Measurements from ENCODE around the gene SLC6A8. TPM values are rescaled to one million over a fixed set of nuclear protein-coding genes. Genes with fewer than 3 reads are reported as not detected.
A peak's percentile ranks its signal among the peaks of the same experiment; 100 is the strongest.
"Not testable (repeated sequence)": the region's sequence is repeated elsewhere in the genome, so short reads cannot be mapped to it uniquely, and the experiment has no call there.

Gene SLC6A8
- total RNA-seq, 4 donors from 2014 or later = 26.1 to 74.1 (median 45.2) TPM

DNA sequence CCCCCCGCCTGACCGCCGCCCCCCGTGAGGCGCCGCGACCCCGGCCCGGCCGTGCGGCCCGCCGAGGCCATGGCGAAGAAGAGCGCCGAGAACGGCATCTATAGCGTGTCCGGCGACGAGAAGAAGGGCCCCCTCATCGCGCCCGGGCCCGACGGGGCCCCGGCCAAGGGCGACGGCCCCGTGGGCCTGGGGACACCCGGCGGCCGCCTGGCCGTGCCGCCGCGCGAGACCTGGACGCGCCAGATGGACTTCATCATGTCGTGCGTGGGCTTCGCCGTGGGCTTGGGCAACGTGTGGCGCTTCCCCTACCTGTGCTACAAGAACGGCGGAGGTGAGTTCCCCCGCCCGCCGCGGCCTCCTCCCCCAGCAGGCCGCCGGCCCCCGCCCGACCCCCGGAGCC lies 780 bp downstream of the SLC6A8 start:
- H3K27ac ChIP-seq = peak overlapping the region; percentile 60

DNA sequence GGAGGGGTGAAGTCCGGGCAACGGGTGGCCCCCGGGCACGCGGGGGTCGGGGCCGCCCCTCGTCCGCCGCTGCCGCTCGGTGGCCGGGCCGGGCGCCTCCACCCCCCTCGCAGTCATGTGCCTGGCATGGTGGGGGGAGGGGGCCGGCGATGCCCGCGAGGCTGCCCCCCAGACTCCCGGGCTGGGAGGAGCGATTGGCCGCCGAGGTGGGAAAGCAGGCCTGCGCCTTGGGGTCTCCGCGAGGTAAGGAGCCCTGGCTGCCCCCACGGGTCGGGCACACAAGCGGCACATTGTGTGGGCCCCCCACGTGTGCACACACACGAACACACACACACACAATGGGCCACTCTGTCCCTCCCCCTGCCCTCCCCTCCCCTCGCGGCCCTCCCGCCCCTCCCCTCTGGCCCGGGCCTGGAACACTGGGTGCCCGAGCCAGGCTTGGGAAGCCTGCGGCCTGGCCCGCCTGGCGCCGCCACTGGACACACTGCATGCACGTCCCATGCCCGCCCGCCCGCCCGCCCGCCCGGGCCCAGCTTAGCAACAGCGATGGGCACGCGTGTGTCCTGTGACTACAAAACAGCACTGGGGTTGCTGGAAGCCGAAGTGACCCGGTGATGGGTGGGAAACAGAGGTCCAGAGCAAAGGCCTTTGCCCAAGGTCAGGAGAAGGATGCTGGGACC lies 1.3 kb downstream of the SLC6A8 start:
- Histone ChIP-seq H3K27ac (peak overlapping the region; percentile 60), H3K36me3 (no peaks in the 10 kb centered on the region), H3K9me3 (no peaks in the 10 kb centered on the region), H3K4me3 (peak overlapping the region; percentile 50), H3K27me3 (no peaks in the 10 kb centered on the region), H3K4me1 (peaks cover 20% of the 10 kb centered on the region)
- TF ChIP-seq EP300 (IDR thresholded peaks at IDR 0.05) (no peak), CTCF (IDR thresholded peaks at IDR 0.05) (no peak), POLR2AphosphoS5 (IDR thresholded peaks at IDR 0.05) (no peak), POLR2A (IDR thresholded peaks at IDR 0.05) (no peak)
- DNase-seq (ENCODE audit: low spot score in 2 of 2) = no peak
- WGBS = 80% methylated on average over 1 of the region's 53 CpGs

More for the DNA sequence above, 780 bp downstream of the SLC6A8 start:
- peak overlapping the region; percentile 50 for H3K4me3 ChIP-seq
- H3K27me3 ChIP-seq = no peaks in the 10 kb centered on the region
- DNase-seq (ENCODE audit: low spot score in 2 of 2) = no peak
- TF ChIP-seq POLR2AphosphoS5 (IDR thresholded peaks at IDR 0.05) = no peak
- TF ChIP-seq CTCF (IDR thresholded peaks at IDR 0.05) = no peak
- no peak for TF ChIP-seq EP300 (IDR thresholded peaks at IDR 0.05)
- TF ChIP-seq POLR2A (IDR thresholded peaks at IDR 0.05) = no peak
- no CpG with 5 or more reads among the region's 57 CpGs for WGBS
- peaks cover 20% of the 10 kb centered on the region for H3K4me1 ChIP-seq
- no peaks in the 10 kb centered on the region for H3K9me3 ChIP-seq
- no peaks in the 10 kb centered on the region for H3K36me3 ChIP-seq

GRCh38 chrX:153689654-153690465 lies 2.1 kb downstream of the SLC6A8 start:
- H3K4me1 ChIP-seq = peaks cover 20% of the 10 kb centered on the region

DNA sequence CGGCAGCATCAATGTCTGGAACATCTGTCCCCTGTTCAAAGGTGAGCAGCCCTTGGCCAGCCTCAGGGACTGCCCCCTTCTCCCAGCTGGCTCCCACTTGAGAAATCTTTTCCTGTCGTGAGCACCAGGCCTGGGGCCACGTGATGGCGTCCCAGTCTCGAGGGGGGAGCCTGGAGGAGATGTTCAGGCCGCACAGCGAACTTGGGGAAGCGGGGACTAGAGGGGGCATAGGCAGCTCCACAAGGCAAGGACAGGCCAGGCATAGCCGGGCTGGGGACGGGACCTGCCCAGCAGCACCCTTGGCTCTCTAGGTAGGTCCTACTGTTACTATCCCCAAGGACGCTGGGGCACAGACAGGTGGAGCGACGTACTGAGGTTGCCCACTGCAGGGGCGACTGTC lies 2.7 kb downstream of the SLC6A8 start:
- peaks cover 20% of the 10 kb centered on the region for H3K4me1 ChIP-seq
- no peak for DNase-seq (ENCODE audit: low spot score in 2 of 2)
- no peak overlapping the region for H3K27ac ChIP-seq
- H3K9me3 ChIP-seq = no peaks in the 10 kb centered on the region
- no peaks in the 10 kb centered on the region for H3K27me3 ChIP-seq
- H3K36me3 ChIP-seq = peaks cover 3% of the 10 kb centered on the region
- WGBS = 80% methylated on average over 1 of the region's 14 CpGs
- peak overlapping the region; percentile 50 for H3K4me3 ChIP-seq
- TF ChIP-seq POLR2A (IDR thresholded peaks at IDR 0.05) = no peak
- no peak for TF ChIP-seq POLR2AphosphoS5 (IDR thresholded peaks at IDR 0.05)
- TF ChIP-seq EP300 (IDR thresholded peaks at IDR 0.05) = no peak
- no peak for TF ChIP-seq CTCF (IDR thresholded peaks at IDR 0.05)

More at GRCh38 chrX:153689654-153690465, 2.1 kb downstream of the SLC6A8 start:
- H3K36me3 ChIP-seq = peaks cover 3% of the 10 kb centered on the region
- no peak for DNase-seq (ENCODE audit: low spot score in 2 of 2)
- 59% methylated on average over 5 of the region's 19 CpGs for WGBS
- no peaks in the 10 kb centered on the region for H3K27me3 ChIP-seq
- no peak overlapping the region for H3K27ac ChIP-seq
- TF ChIP-seq POLR2AphosphoS5 (IDR thresholded peaks at IDR 0.05) (no peak), CTCF (IDR thresholded peaks at IDR 0.05) (no peak), EP300 (IDR thresholded peaks at IDR 0.05) (no peak), POLR2A (IDR thresholded peaks at IDR 0.05) (no peak)
- H3K4me3 ChIP-seq = peak overlapping the region; percentile 50
- no peaks in the 10 kb centered on the region for H3K9me3 ChIP-seq

- DNase-seq (ENCODE audit: low spot score in 2 of 2); H3K36me3 ChIP-seq; H3K27ac ChIP-seq; H3K4me3 ChIP-seq; H3K27me3 ChIP-seq; H3K9me3 ChIP-seq: not testable (repeated sequence)
- H3K4me1 ChIP-seq = peaks cover 20% of the 10 kb centered on the region
- WGBS = 82% methylated on average over 18 of the region's 21 CpGs
Measured at GRCh38 chrX:153691032-153691827, 3.5 kb downstream of the SLC6A8 start.
